HK-2 (cell line): ENCODE data around the gene AK1.

ENCODE experiments used
- DNase-seq: peaks from one replicate; pipeline ENCODE4 v3.0.0-alpha.2; 2018; ENCODE audit not compliant: unreplicated experiment

Gene AK1

DNA sequence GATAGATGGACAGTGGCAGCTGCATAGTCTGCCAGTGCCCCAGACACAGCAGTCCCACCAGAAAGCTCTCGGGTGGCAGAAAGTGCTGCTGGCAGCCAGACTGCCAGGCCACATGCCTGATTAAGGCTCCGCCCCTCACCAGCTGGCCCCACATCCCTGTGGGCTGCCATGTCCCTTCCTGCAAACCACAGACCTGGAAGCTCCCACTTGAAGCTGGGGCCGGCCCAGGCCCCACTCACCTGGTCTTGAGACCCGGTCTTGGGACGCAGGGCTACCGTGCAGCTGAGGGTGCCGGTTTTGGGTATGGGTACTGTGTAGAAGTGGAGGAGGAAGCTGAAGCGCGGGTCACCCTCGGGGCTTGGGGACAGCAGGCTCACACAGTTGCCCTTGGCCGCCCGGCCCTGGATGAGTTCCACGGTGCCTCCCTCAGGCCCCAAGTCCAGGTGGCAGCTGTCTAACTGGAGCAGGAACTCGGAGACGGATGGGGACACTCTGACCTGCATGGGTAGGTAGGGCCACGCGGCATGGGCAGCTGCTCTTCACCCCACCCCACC lies 59.5 kb downstream of the AK1 start:
- DNase-seq: no peak

DNA sequence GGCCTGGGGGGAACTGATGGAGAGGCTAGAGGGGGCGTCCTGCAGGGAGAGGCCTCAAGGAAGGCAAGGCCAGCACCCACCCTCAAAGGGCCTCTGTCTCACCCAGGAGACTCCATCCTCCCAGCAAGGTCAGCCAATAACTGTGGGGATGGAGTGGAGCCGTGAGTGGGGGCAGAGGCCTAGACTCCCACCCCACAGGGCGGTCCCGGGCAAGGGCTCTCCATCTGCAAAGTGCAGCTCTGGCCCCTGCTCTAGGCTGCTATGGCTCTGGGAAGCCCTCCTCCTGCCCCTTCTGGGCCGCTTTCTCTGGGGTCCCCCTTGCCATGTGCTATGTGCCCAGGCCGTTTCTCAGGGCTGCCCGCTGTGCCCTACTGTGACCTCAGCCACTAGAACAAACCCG lies 60.7 kb downstream of the AK1 start:
- no peak for DNase-seq
